CD4-positive, alpha-beta T cell treated with Interleukin-6 for 4 hours (primary cell): ENCODE results near the gene MACROD2.

Experiments used
- DNase-seq: peaks from one replicate; pipeline ENCODE4 v3.0.0-alpha.2; 2020; ENCODE audit warnings: mixed read lengths

The MACROD2 gene

GRCh38 chr20:15859061-15859460 is 1863.7 kb downstream of the MACROD2 start:
- DNase-seq = no peak

- no peak for DNase-seq
Measured at GRCh38 chr20:15860850-15861249, 1865.5 kb downstream of the MACROD2 start.

- no peak for DNase-seq
Measured at GRCh38 chr20:15862178-15862577, 1866.9 kb downstream of the MACROD2 start.

- DNase-seq = no peak
Measured at GRCh38 chr20:15863735-15864134, 1868.4 kb downstream of the MACROD2 start.

GRCh38 chr20:15865553-15865952 is 1870.2 kb downstream of the MACROD2 start:
- no peak for DNase-seq

GRCh38 chr20:15866916-15867730 is 1871.8 kb downstream of the MACROD2 start:
- DNase-seq = no peak

GRCh38 chr20:15867899-15868298 is 1872.6 kb downstream of the MACROD2 start:
- no peak for DNase-seq

- DNase-seq = no peak
Measured at GRCh38 chr20:15875446-15875845, 1880.1 kb downstream of the MACROD2 start.

GRCh38 chr20:15882553-15882952 is 1887.2 kb downstream of the MACROD2 start:
- DNase-seq = no peak

- no peak for DNase-seq
Measured at GRCh38 chr20:15886250-15886649, 1890.9 kb downstream of the MACROD2 start.

- no peak for DNase-seq
Measured at GRCh38 chr20:15887387-15887786, 1892.1 kb downstream of the MACROD2 start.

- DNase-seq = no peak
Measured at GRCh38 chr20:15889061-15889460, 1893.7 kb downstream of the MACROD2 start.

- no peak for DNase-seq
Measured at GRCh38 chr20:15889514-15890256, 1894.4 kb downstream of the MACROD2 start.

- DNase-seq = no peak
Measured at GRCh38 chr20:15890407-15890982, 1895.2 kb downstream of the MACROD2 start.

GRCh38 chr20:15895126-15895525 is 1899.8 kb downstream of the MACROD2 start:
- no peak for DNase-seq

- no peak for DNase-seq
Measured at GRCh38 chr20:15895560-15896084, 1900.3 kb downstream of the MACROD2 start.

- no peak for DNase-seq
Measured at GRCh38 chr20:15899967-15900366, 1904.7 kb downstream of the MACROD2 start.

GRCh38 chr20:15900443-15900842 is 1905.1 kb downstream of the MACROD2 start:
- DNase-seq = no peak

- no peak for DNase-seq
Measured at GRCh38 chr20:15902493-15902892, 1907.2 kb downstream of the MACROD2 start.

GRCh38 chr20:15905661-15906060 is 1910.3 kb downstream of the MACROD2 start:
- DNase-seq = no peak

GRCh38 chr20:15909995-15910394 is 1914.7 kb downstream of the MACROD2 start:
- no peak for DNase-seq

GRCh38 chr20:15911581-15911980 is 1916.3 kb downstream of the MACROD2 start:
- DNase-seq = no peak

GRCh38 chr20:15913391-15914025 is 1918.2 kb downstream of the MACROD2 start:
- DNase-seq = no peak
